SHP77 (cell line): ENCODE measurements around the gene BST1.
"Not testable (repeated sequence)": the region's sequence is repeated elsewhere in the genome, so short reads cannot be mapped to it uniquely, and the experiment has no call there.

ENCODE experiments used
- DNase-seq, 2 experiments: peaks; one replicate each; lab custom pipeline; 2025; lab: John Stamatoyannopoulos, UW

BST1 gene

GRCh38 chr4:15749001-15749400 lies 46.1 kb downstream of the BST1 start:
- no peak for DNase-seq

GRCh38 chr4:15751153-15751552 lies 48.3 kb downstream of the BST1 start:
- no peak for DNase-seq

- no peak for DNase-seq
Measured at GRCh38 chr4:15753081-15753480, 50.2 kb downstream of the BST1 start.

DNA sequence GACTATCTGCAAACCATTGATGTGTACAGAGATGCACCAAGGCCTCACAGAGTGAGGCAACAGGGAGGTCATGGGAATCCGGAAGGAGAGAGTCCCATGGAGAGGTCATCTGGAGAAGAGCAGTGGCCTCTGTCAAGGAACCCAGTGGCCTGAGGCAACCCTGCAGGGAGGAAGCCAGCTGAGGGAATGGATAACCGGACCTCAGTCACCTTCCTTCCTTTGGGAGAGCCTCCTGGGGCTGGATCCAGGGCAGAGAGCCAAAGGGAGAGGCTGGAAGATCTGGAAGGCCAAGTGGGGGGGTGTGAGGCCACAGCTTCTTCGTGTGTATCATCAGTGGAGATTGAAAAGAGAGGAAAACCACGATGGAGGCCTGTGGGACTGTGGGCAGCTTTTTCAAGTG lies 50.9 kb downstream of the BST1 start:
- no peak for DNase-seq

- DNase-seq = no peak
Measured at GRCh38 chr4:15754323-15754722, 51.5 kb downstream of the BST1 start.

DNA sequence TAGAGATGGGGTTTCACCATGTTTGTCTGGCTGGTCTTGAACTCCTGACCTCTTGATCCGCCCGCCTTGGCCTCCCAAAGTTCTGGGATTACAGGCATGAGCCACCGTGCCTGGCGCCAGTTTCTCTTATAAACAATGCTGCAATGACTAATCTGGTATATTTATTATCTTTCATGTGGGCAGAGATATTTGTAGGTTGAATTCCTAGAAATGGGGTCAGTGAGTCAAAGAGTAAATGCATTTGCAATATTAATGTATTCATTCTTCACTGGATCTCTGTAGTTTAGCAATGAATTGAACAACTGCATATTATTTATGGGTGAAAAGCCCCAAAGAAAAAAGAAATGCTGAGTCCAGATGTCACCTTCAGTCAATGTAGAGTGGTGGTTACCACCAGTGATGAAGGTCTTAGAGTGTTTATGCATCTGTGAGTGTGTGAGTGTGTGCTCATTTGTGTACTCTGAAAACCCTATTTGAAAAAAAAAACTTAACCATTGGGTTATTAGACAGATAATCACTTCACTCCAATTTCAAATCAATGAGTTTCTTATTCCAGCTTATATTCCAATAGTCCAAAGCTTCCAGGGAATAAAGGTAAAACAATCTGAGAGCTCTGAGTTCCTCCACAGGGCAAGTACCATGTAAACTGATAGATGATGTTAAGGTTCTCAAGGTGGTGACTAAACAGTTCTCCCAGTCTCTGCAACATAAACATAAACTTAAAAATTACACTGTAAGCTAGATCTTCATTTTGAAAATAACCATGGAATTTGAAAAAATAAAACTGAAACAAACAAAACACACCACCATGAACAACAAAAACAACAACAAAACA lies 52.7 kb downstream of the BST1 start:
- no peak for DNase-seq

GRCh38 chr4:15756361-15756861 lies 53.5 kb downstream of the BST1 start:
- DNase-seq = no peak

GRCh38 chr4:15757054-15757453 lies 54.2 kb downstream of the BST1 start:
- DNase-seq = no peak

- no peak for DNase-seq
Measured at GRCh38 chr4:15758294-15758693, 55.4 kb downstream of the BST1 start.

DNA sequence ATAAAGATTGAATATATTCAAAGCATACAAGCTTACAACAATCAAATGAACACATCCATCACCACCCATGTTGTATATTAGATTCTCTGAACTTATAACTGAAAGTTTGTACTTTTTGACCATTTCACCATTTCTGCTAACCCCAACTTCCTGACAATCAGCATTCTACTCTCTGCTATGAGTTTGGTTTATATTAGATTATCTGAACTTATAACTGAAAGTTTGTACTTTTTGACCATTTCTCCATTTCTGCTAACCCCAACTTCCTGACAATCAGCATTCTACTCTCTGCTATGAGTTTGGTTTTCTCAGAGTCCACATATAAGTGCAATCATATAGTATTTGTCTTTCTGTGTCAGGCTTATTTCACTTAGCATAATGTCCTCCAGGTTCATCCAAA lies 59.6 kb downstream of the BST1 start:
- not testable (repeated sequence) for DNase-seq

DNA sequence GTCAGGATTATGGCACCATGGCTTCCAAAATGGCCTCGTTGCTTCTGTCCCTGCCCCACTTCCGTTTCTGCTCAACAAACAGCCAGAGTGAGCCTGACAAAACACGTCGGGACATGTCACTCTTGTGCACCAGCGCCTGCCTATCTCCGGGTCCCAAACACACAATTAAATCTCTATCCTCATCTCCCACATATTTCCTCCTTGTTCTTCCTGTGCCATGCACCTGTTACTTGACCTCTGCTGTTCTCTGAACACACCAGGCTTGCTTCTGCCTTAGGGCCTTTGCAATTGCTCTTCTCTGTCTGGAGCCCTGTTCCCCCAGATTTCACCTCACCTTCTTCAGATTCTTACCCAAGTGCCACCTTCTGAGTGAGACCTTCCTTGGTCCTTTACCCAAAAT lies 62.5 kb downstream of the BST1 start:
- DNase-seq = no peak

- no peak for DNase-seq
Measured at GRCh38 chr4:15765910-15766697, 63.2 kb downstream of the BST1 start.

GRCh38 chr4:15766821-15767220 lies 64.0 kb downstream of the BST1 start:
- DNase-seq = no peak

GRCh38 chr4:15769202-15769601 lies 66.3 kb downstream of the BST1 start:
- DNase-seq = no peak

GRCh38 chr4:15771216-15772058 lies 68.6 kb downstream of the BST1 start:
- no peak for DNase-seq

GRCh38 chr4:15774020-15774420 lies 71.2 kb downstream of the BST1 start:
- no peak for DNase-seq

DNA sequence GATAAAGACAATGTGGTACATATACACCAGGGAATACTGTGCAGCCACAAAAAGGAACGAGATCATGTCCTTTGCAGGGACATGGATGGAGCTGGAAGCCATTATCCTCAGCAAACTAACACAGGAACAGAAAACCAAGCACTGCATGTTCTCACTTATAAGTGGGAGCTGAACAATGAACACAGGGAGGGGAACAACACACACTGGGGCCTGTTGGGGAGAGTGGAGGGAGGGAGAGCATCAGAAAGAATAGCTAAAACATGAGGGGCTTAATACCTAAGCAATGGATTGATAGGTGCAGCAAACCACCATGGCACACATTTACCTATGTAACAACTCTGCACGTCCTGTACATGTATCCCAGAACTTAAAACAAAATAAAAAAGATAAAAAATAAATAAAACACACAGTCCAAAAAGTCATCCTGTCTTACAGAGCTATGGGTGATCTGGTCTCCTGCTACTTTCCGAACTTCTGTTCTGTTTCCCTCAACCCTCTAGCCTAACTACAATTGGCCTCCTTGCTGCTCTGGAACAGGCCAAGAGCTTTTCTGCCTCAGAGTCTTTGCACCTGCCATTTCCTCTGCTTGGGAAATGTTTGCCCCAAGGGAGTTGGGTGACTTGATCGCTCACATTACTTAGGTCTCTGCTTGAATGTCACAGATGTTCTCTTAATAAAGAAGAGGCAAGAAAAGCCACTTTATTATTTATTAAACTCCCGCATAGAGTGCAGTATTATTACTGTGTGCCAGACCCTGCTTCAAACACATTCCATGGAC lies 74.2 kb downstream of the BST1 start:
- no peak for DNase-seq

DNA sequence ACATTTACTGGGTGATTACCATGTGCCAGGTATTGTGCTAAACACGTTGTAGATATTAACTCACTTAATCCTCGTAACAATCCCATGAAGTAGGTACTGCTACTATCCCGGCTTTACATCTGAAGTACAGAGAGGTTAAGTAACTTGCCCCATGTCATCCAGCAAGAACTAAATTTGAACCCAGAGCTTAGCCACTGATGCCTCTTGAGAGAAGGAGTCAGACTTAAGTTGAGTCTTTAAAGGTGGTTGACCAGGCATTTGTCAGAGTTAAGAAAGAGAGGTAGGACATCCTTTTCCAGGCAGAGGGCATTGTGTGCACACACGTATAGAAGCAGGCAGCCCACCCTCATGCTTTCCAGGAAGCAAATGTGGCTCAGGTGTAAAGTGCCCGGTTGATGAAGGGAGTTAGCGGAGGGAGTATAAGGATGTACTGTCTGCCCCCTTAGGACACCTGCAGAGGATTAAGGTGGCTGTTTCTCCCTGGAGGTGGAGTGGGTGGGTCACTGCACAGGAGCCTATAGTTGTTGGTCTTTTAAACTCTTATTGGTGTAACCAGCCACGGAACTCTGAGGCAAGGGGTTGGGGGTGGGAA lies 74.9 kb downstream of the BST1 start:
- DNase-seq = no peak

DNA sequence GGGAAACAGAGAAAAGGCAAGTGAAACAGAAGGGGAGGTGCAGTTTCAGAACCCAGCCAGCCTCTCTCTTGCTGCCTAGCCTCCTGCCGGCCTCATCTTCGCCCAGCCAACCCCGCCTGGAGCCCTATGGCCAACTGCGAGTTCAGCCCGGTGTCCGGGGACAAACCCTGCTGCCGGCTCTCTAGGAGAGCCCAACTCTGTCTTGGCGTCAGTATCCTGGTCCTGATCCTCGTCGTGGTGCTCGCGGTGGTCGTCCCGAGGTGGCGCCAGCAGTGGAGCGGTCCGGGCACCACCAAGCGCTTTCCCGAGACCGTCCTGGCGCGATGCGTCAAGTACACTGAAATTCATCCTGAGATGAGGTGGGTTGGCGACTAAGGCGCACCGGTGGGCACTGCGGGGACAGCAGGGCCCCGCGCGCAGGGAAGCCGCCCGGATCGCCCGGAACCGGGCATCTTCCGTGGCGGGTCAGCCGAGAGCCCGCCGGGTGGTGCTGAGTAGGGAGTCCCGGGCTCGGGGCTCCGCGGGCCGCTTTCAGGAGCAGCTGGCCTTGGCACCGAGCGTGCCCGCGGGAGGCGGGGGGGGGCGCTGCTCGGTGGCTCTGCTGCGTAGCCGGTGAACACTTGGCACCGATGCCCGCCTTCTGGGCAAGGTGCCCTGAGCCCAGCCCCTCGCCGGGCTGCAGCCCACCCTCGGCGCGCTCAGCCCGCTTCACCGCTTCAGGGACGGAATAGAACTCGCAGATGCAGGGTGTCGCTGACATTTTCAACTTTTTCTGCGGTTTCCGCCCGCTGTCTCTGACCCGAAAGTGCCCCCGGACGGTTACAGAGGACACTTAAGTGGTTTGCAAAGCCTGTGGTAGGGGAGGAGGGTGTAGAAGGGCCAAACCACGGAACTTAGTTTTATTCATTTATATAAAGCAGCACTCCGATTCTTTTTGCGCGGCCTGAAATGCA lies 75.7 kb downstream of the BST1 start, which contains the start of gene CD38:
CD38 (plus strand) TSS at position 40 of the 953 bp plus-strand sequence; CDS start at position 127, 87 bp downstream.
- no peak for DNase-seq

DNA sequence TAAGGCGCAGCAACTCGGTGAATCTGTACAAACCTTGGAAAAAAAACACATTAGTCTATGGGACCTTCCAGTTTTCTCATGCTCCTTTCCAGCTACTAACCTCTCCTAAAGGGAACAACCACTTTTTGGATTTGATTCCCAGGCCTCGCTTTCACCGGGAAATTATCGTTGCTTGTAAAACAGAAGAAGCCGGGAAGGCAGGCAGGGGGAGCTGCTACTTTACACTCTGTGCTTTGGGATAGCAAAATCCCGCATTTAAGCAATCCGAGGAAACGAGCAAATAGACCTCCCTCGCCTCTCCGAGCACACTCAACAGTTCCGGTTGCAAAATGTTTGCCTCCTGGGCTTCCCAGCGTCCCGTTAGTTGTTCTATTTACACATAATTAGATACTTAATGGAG lies 76.4 kb downstream of the BST1 start:
- no peak for DNase-seq
